Neuronal stem cell (in vitro differentiated cells): ENCODE data around the gene NUDT3.
"Not testable (repeated sequence)": the region's sequence is repeated elsewhere in the genome, so short reads cannot be mapped to it uniquely, and the experiment has no call there.

Experiments
- DNase-seq: peaks from one replicate; pipeline ENCODE4 v3.0.0-alpha.2; 2013; ENCODE audit warnings: low spot score
- H2AFZ ChIP-seq: one replicate; pipeline ENCODE4 v1.6.1; 2013; ENCODE audit warnings: mild to moderate bottlenecking, low read length, inconsistent platforms
- H2AK5ac ChIP-seq: 2 replicates; pipeline ENCODE4 v1.6.1; 2013; ENCODE audit warnings: low read depth, mild to moderate bottlenecking, inconsistent platforms, low read length, moderate library complexity, mixed read lengths
- H2BK120ac ChIP-seq: 2 replicates; pipeline ENCODE4 v1.6.1; 2013; ENCODE audit warnings: low read depth, mild to moderate bottlenecking, inconsistent platforms, low read length, moderate library complexity, mixed read lengths
- H2BK12ac ChIP-seq: one replicate; pipeline ENCODE4 v1.6.1; 2013; ENCODE audit warnings: low read length, inconsistent platforms
- H2BK15ac ChIP-seq: 2 replicates; pipeline ENCODE4 v1.6.1; 2013; ENCODE audit warnings: mild to moderate bottlenecking, low read length, inconsistent platforms, mixed read lengths
- H2BK5ac ChIP-seq: one replicate; pipeline ENCODE4 v1.6.1; 2013; ENCODE audit warnings: inconsistent platforms, mild to moderate bottlenecking, low read length, moderate library complexity
- H3K14ac ChIP-seq: one replicate; pipeline ENCODE4 v1.6.1; 2013; ENCODE audit warnings: low read length, inconsistent platforms
- H3K18ac ChIP-seq: 2 replicates; pipeline ENCODE4 v1.6.1; 2013; ENCODE audit warnings: low read length, inconsistent platforms
- H3K23ac ChIP-seq: 2 replicates; pipeline ENCODE4 v1.6.1; 2013; ENCODE audit warnings: low read depth, mild to moderate bottlenecking, mixed read lengths, low read length, inconsistent platforms; ENCODE audit not compliant: poor library complexity
- H3K27ac ChIP-seq: replicated peaks from 3 replicates; pipeline ENCODE4 v1.5.1; 2013; ENCODE audit warnings: low read length, inconsistent platforms
- H3K27me3 ChIP-seq, 3 experiments: 2 replicates each; pipeline ENCODE4 v1.6.1; 2013; ENCODE audit warnings: low read length in 3 of 3, mild to moderate bottlenecking in 2 of 3, inconsistent platforms in 1 of 3, low read depth in 1 of 3, mixed read lengths in 1 of 3, moderate library complexity in 1 of 3; ENCODE audit not compliant: control insufficient read depth in 3 of 3, insufficient read depth in 3 of 3
- H3K36me3 ChIP-seq, 2 donors: replicated peaks in 1 of 2; 2 replicates each; pipeline ENCODE4 v1.6.1; 2013; ENCODE audit warnings: low read length in 2 of 2; ENCODE audit not compliant: control insufficient read depth in 2 of 2, insufficient read depth in 2 of 2
- H3K4ac ChIP-seq: 2 replicates; pipeline ENCODE4 v1.6.1; 2013; ENCODE audit warnings: inconsistent platforms, mild to moderate bottlenecking, low read length, moderate library complexity
- H3K4me1 ChIP-seq, 2 donors: 1 replicate in 1 of 2; 2 replicates in 1 of 2; pipeline ENCODE4 v1.6.1; 2013; ENCODE audit warnings: low read length in 2 of 2, low read depth in 1 of 2; ENCODE audit not compliant: control insufficient read depth in 2 of 2, insufficient read depth in 1 of 2
- H3K4me2 ChIP-seq: one replicate; pipeline ENCODE4 v1.6.1; 2013; ENCODE audit warnings: mild to moderate bottlenecking, low read length, inconsistent platforms; ENCODE audit not compliant: insufficient read depth, poor library complexity, severe bottlenecking
- H3K4me3 ChIP-seq, 2 donors: 2 replicates each; pipeline ENCODE4 v1.5.1; 2013; ENCODE audit warnings: low read length in 2 of 2, mild to moderate bottlenecking in 2 of 2, inconsistent platforms in 1 of 2, moderate library complexity in 1 of 2
- H3K79me1 ChIP-seq: one replicate; pipeline ENCODE4 v1.6.1; 2013; ENCODE audit warnings: low read depth, mild to moderate bottlenecking, inconsistent platforms, low read length, moderate library complexity
- H3K9ac ChIP-seq: one replicate; pipeline ENCODE4 v1.6.1; 2013; ENCODE audit warnings: mild to moderate bottlenecking, low read depth, low read length, inconsistent platforms; ENCODE audit not compliant: poor library complexity
- H3K9me3 ChIP-seq, 2 donors: replicated peaks in 1 of 2; 2 replicates each; pipeline versions ENCODE3 to v1.6.1; 2013; ENCODE audit warnings: low read length in 2 of 2, mild to moderate bottlenecking in 2 of 2, inconsistent platforms in 1 of 2, low read depth in 1 of 2, mixed read lengths in 1 of 2, moderate library complexity in 1 of 2; ENCODE audit not compliant: control insufficient read depth in 2 of 2, insufficient read depth in 1 of 2
- H4K8ac ChIP-seq: one replicate; pipeline ENCODE4 v1.6.1; 2013; ENCODE audit warnings: low read depth, mild to moderate bottlenecking, inconsistent platforms, low read length, moderate library complexity
- H4K91ac ChIP-seq: one replicate; pipeline ENCODE4 v1.6.1; 2013; ENCODE audit warnings: low read length, low read depth, mild to moderate bottlenecking, inconsistent platforms; ENCODE audit not compliant: poor library complexity
- WGBS, 2 donors: extraction: QIAGEN DNeasy Blood & Tissue Kit; methylation state at CpG; one replicate each; pipeline ENCODE4 v1.1.7; 2013; ENCODE audit warnings: missing lambda C conversion rate in 2 of 2, mixed read lengths in 1 of 2; ENCODE audit not compliant: insufficient read length in 2 of 2, insufficient replicate concordance in 1 of 2; ENCODE audit errors: extremely low coverage in 2 of 2; 5-methylcytosine and 5-hydroxymethylcytosine counted together

NUDT3 gene

DNA sequence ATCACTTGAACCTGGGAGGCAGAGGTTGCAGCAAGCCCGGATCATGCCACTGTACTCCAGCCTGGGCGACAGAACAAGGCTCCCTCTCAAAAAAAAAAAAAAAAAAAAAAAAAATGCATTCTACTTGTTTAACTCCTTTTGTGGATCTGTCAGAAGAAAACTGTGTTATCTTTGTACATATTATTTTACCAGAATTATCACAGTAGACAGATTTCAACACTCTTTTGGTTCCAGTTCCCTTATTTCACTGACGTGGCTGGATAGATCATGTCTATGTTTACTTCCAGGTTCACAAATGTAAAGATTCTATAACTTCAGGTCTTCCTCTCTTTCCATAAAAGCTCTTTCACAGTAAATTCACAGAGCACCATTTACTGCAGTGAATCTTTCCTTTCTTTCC lies 18.4 kb downstream of the NUDT3 start:
- no peak overlapping the region for H3K9ac ChIP-seq
- no peak overlapping the region for H2BK120ac ChIP-seq
- H4K8ac ChIP-seq, result no peak overlapping the region
- H3K4me2 ChIP-seq, result no peak overlapping the region
- WGBS, 2 donors, result no CpG with 5 or more reads among the region's 3 CpGs
- peaks cover 0 to 24% of the 10 kb centered on the region in 2 donors for H3K36me3 ChIP-seq
- H3K14ac ChIP-seq, result no peak overlapping the region
- H2BK15ac ChIP-seq, result no peak overlapping the region
- no peaks in the 10 kb centered on the region for H3K4me1 ChIP-seq
- H4K91ac ChIP-seq, result no peak overlapping the region
- no peak overlapping the region for H2BK12ac ChIP-seq
- H2AK5ac ChIP-seq, result no peak overlapping the region
- peaks cover 2% of the 10 kb centered on the region for H3K79me1 ChIP-seq
- no peak overlapping the region for H2BK5ac ChIP-seq
- no peak overlapping the region for H3K18ac ChIP-seq
- H3K9me3 ChIP-seq, result no peaks in the 10 kb centered on the region
- no peak overlapping the region for H3K4me3 ChIP-seq
- DNase-seq, result no peak
- no peak overlapping the region for H3K27ac ChIP-seq
- no peak overlapping the region for H2AFZ ChIP-seq
- H3K4ac ChIP-seq, result no peak overlapping the region
- H3K27me3 ChIP-seq, result no peaks in the 10 kb centered on the region
- no peak overlapping the region for H3K23ac ChIP-seq

DNA sequence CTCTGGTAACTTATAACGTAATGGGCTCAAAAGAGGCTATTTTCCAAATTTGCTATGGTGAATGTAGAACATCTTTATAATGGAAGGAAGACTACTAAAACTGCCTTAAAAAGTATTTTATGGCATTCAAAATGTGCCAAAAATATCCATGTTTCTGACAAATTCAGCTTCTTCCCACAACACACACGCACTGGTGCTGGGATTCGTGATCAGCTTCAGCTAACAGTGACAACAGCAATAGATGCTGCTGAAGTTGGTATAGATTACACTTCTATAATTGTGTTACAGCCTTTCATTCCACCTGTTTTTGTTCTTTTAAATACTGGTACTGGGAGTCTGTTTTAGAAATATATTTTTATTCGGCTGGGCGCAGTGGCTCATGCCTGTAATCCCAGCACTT lies 19.0 kb downstream of the NUDT3 start:
- Histone ChIP-seq H4K8ac (no peak overlapping the region), H3K23ac (no peak overlapping the region), H3K4me1 (no peaks in the 10 kb centered on the region), H3K27ac (no peak overlapping the region), H2BK12ac (no peak overlapping the region), H3K4me2 (no peak overlapping the region), H3K27me3 (no peaks in the 10 kb centered on the region), H3K9me3 (no peaks in the 10 kb centered on the region), H3K4me3 (no peak overlapping the region), H2AFZ (no peak overlapping the region), H3K9ac (no peak overlapping the region), H2AK5ac (no peak overlapping the region), H2BK15ac (no peak overlapping the region), H2BK120ac (no peak overlapping the region), H3K4ac (no peak overlapping the region), H3K18ac (no peak overlapping the region), H2BK5ac (no peak overlapping the region), H4K91ac (no peak overlapping the region), H3K36me3 (peaks cover 0 to 24% of the 10 kb centered on the region in 2 donors), H3K14ac (no peak overlapping the region), H3K79me1 (peaks cover 1% of the 10 kb centered on the region)
- no CpG with 5 or more reads among the region's 5 CpGs for WGBS, 2 donors
- no peak for DNase-seq

DNA sequence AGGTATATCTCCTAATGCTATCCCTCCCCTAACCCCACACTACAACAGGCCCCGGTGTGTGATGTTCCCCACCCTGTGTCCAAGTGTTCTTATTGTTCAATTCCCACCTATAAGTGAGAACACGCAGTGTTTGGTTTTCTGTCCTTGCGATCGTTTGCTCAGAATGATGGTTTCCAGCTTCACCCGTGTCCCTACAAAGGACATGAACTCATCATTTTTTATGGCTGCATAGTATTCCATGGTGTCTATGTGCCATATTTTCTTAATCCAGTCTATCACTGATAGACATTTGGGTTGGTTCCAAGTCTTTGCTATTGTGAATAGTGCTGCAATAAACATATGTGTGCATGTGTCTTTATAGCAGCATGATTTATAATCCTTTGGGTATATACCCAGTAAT lies 20.6 kb downstream of the NUDT3 start:
- H2BK5ac ChIP-seq, H4K91ac ChIP-seq, H3K27me3 ChIP-seq, H3K79me1 ChIP-seq, DNase-seq, H2BK120ac ChIP-seq, H3K9me3 ChIP-seq, H2AFZ ChIP-seq, H3K4me2 ChIP-seq, H3K4me3 ChIP-seq, H3K23ac ChIP-seq, H3K4ac ChIP-seq, H3K14ac ChIP-seq, H2AK5ac ChIP-seq, H3K4me1 ChIP-seq, H3K9ac ChIP-seq, H3K27ac ChIP-seq, H2BK12ac ChIP-seq, H2BK15ac ChIP-seq, H4K8ac ChIP-seq, H3K18ac ChIP-seq: not testable (repeated sequence)
- no CpG with 5 or more reads among the region's 5 CpGs for WGBS, 2 donors
- peaks cover 0 to 21% of the 10 kb centered on the region in 2 donors for H3K36me3 ChIP-seq

DNA sequence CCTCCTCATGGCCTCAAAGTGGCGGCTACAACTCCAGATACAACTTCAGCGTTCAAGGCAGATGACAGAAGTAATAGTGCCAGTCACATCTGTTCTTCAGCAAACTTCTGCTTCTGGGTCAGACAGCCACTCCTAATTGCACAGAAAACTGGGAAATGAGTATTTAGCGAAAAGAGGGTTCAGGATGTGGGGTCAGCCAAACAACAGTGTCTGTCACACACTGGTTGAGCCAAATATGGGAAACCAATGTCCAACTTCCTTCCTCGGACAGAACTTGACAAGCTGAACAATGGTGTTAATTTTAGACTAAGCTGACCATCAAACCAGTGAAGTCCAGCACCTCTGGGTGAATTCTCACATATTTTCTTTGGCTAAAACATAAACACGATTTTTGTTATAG lies 22.1 kb downstream of the NUDT3 start:
- whole genome bisulfite sequencing, 2 donors, result no CpG with 5 or more reads among the region's 5 CpGs
- Histone ChIP-seq H3K79me1 (no peaks in the 10 kb centered on the region), H3K27me3 (no peaks in the 10 kb centered on the region), H3K4ac (no peak overlapping the region), H2AK5ac (no peak overlapping the region), H2BK120ac (no peak overlapping the region), H3K23ac (no peak overlapping the region), H3K4me1 (no peaks in the 10 kb centered on the region), H3K14ac (no peak overlapping the region), H3K4me2 (no peak overlapping the region), H2BK5ac (no peak overlapping the region), H3K9me3 (no peaks in the 10 kb centered on the region), H2AFZ (no peak overlapping the region), H2BK12ac (no peak overlapping the region), H3K18ac (no peak overlapping the region), H3K36me3 (peaks cover 0 to 21% of the 10 kb centered on the region in 2 donors), H2BK15ac (no peak overlapping the region), H3K27ac (no peak overlapping the region), H3K4me3 (no peak overlapping the region), H4K8ac (no peak overlapping the region), H4K91ac (no peak overlapping the region), H3K9ac (no peak overlapping the region)
- DNase-seq, result no peak
